HepG2 (cell line): ENCODE measurements around the gene ZC3H18. TPM values are rescaled to one million over a fixed set of nuclear protein-coding genes. Genes with fewer than 3 reads are reported as not detected.

Experiments used
- AGO2 ChIP-seq: fragments of 200-400 bp; formaldehyde crosslinking; optimal IDR thresholded peaks from 2 replicates; pipeline ENCODE3; 2017; ENCODE audit warnings: mild to moderate bottlenecking, low read depth, low read length, moderate library complexity
- ATF7 ChIP-seq, 2 experiments: fragments of 450-650 bp in 1 of 2; sonication (generic) in 1 of 2; formaldehyde crosslinking in 1 of 2; IDR thresholded peaks; 2 replicates each; pipeline versions ENCODE4 v1.4.0 to v1.6.1; 2016 to 2020; ENCODE audit warnings: antibody characterized with exemption in 1 of 2, mild to moderate bottlenecking in 1 of 2, missing genetic modification reagents in 1 of 2
- ATM ChIP-seq: fragments of 450-650 bp; IDR thresholded peaks from 2 replicates; pipeline ENCODE4 v1.7.1; 2017; ENCODE audit warnings: mild to moderate bottlenecking, borderline replicate concordance
- CCDC6 ChIP-seq: sonication (generic); formaldehyde crosslinking; IDR thresholded peaks from 2 replicates; pipeline ENCODE4 v1.8.1; 2022; ENCODE audit warnings: mild to moderate bottlenecking, missing genetic modification reagents, moderate library complexity
- ETV5 ChIP-seq: IDR thresholded peaks from 2 replicates; pipeline ENCODE4 v1.6.1; 2018; ENCODE audit warnings: missing biosample characterization, missing genetic modification reagents, inconsistent platforms, borderline replicate concordance
- GMEB1 ChIP-seq: sonication (generic); formaldehyde crosslinking; IDR thresholded peaks from 2 replicates; pipeline ENCODE4 v1.5.1; 2020; ENCODE audit warnings: missing genetic modification reagents, mild to moderate bottlenecking, borderline replicate concordance
- HNRNPL ChIP-seq: fragments of 200-400 bp; formaldehyde crosslinking; IDR thresholded peaks from 2 replicates; pipeline ENCODE4 v1.6.1; 2017; ENCODE audit warnings: mild to moderate bottlenecking, low read depth, low read length
- HOXA9 ChIP-seq: sonication (generic); formaldehyde crosslinking; IDR thresholded peaks from 2 replicates; pipeline ENCODE4 v1.8.1; 2022; ENCODE audit warnings: missing genetic modification reagents, mild to moderate bottlenecking, moderate library complexity, borderline replicate concordance
- SMC3 ChIP-seq: IDR thresholded peaks from 2 replicates; pipeline ENCODE4 v1.6.1; 2011; ENCODE audit warnings: low read length, improper control_type of control experiment
- SP140L ChIP-seq: sonication (generic); formaldehyde crosslinking; IDR thresholded peaks from 2 replicates; pipeline ENCODE4 v1.4.0; 2020; ENCODE audit warnings: missing genetic modification reagents, borderline replicate concordance
- SYNCRIP ChIP-seq: fragments of 200-400 bp; formaldehyde crosslinking; IDR thresholded peaks from 2 replicates; pipeline ENCODE4 v1.6.1; 2018; ENCODE audit warnings: mild to moderate bottlenecking, low read depth, low read length; ENCODE audit not compliant: insufficient read depth
- TFDP2 ChIP-seq: sonication (generic); formaldehyde crosslinking; IDR thresholded peaks from 2 replicates; pipeline ENCODE4 v1.4.0; 2020; ENCODE audit warnings: missing genetic modification reagents
- TGIF2 ChIP-seq: IDR thresholded peaks from 2 replicates; pipeline ENCODE4 v1.6.1; 2016; ENCODE audit warnings: control low read depth, missing compliant biosample characterization
- ZFP1 ChIP-seq: IDR thresholded peaks from 2 replicates; pipeline ENCODE4 v1.6.1; 2016
- ZNF280D ChIP-seq: sonication (generic); formaldehyde crosslinking; IDR thresholded peaks from 2 replicates; pipeline ENCODE4 v1.5.1; 2020; ENCODE audit warnings: mild to moderate bottlenecking, missing genetic modification reagents
- ZNF326 ChIP-seq: sonication (generic); formaldehyde crosslinking; IDR thresholded peaks from 2 replicates; pipeline ENCODE4 v1.4.0; 2020; ENCODE audit warnings: missing genetic modification reagents, borderline replicate concordance
- ZNF335 ChIP-seq: sonication (generic); formaldehyde crosslinking; IDR thresholded peaks from 2 replicates; pipeline ENCODE4 v1.4.0; 2020; ENCODE audit warnings: missing genetic modification reagents
- ZNF513 ChIP-seq: sonication (generic); formaldehyde crosslinking; conservative IDR thresholded peaks from 2 replicates; pipeline ENCODE4 v1.5.0; 2020; ENCODE audit warnings: missing genetic modification reagents
- ZNF557 ChIP-seq: sonication (generic); formaldehyde crosslinking; IDR thresholded peaks from 2 replicates; pipeline ENCODE4 v1.4.0; 2020; ENCODE audit warnings: missing genetic modification reagents
- ZNF577 ChIP-seq: sonication (generic); formaldehyde crosslinking; IDR thresholded peaks from 2 replicates; pipeline ENCODE4 v1.4.0; 2020; ENCODE audit warnings: mild to moderate bottlenecking, low read depth, missing genetic modification reagents, borderline replicate concordance
- ZNF850 ChIP-seq: sonication (generic); formaldehyde crosslinking; conservative IDR thresholded peaks from 2 replicates; pipeline ENCODE4 v1.9.0; 2021; ENCODE audit warnings: mild to moderate bottlenecking, missing genetic modification reagents
- ZSCAN25 ChIP-seq: sonication (generic); formaldehyde crosslinking; IDR thresholded peaks from 2 replicates; pipeline ENCODE4 v1.8.0; 2022; ENCODE audit warnings: mild to moderate bottlenecking, missing genetic modification reagents
- polyA plus RNA-seq, 8 experiments: library from polyadenylated mRNA; depleted of rRNA in 3 of 8; stranded (reverse) in 7 of 8; unstranded in 1 of 8; fragments of >200 nt; fragmentation: Illumina TruSeq in 4 of 8; extraction: Trizol in 4 of 8; gene quantifications; 2 replicates each; pipeline versions ENCODE4 v1.2.1 to v1.2.3, GENCODE V29; 2011 to 2016; ENCODE audit warnings: low read depth in 4 of 8, missing spikeins in 1 of 8, mixed read lengths in 1 of 8; ENCODE audit not compliant: insufficient read depth in 1 of 8
- total RNA-seq, 5 experiments: library from RNA; depleted of rRNA; stranded (reverse); fragments of >200 nt; fragmentation: Illumina TruSeq; extraction: Trizol; gene quantifications; 2 replicates each; pipeline ENCODE4 v1.2.3, GENCODE V29; 2016; ENCODE audit warnings: low read depth in 1 of 5

ZC3H18 gene
- total and polyA plus RNA-seq, 2 of the 13 experiments (the other 11 are each of a cell fraction or from before 2014, with no cell fraction given): 11.2 to 27.4 TPM

GRCh38 chr16:88651276-88651988 is 81.2 kb downstream of the ZC3H18 start (continued):
- peak; percentile 59 for TF ChIP-seq TFDP2 (CRISPR knock-in tag)
- no peak for TF ChIP-seq GMEB1 (CRISPR knock-in tag)
- TF ChIP-seq ZSCAN25 (CRISPR knock-in tag): peak; percentile 68; the same call in 1 of the 2 replicates
- peak; percentile 75 for TF ChIP-seq ZNF280D
- TF ChIP-seq ETV5 (CRISPR knock-in tag): peak; percentile 99
- TF ChIP-seq HOXA9 (CRISPR knock-in tag): no peak
- TF ChIP-seq CCDC6 (CRISPR knock-in tag): peak; percentile 87; the same call in 1 of the 2 replicates
- TF ChIP-seq ZNF557 (CRISPR knock-in tag): peak; percentile 8; the same call in 1 of the 2 replicates
- TF ChIP-seq SP140L (CRISPR knock-in tag): no peak
- TF ChIP-seq AGO2: peak; percentile 86
- TF ChIP-seq ZNF577: no peak
- no peak for TF ChIP-seq ATM
- TF ChIP-seq ZFP1 (CRISPR knock-in tag): peak; percentile 94
- 0 out of 2 replicates have a peak, but pooled peaks have one; percentile 72 for TF ChIP-seq ZNF326 (CRISPR knock-in tag)
- no peak; the same call in 1 of the 2 replicates for TF ChIP-seq ZNF850 (CRISPR knock-in tag)
- TF ChIP-seq ZNF335 (CRISPR knock-in tag): peak; percentile 97
- TF ChIP-seq ATF7 (IDR thresholded peaks at IDR 0.05): no peak
- peak; percentile 91 for TF ChIP-seq ATF7 (CRISPR knock-in tag; IDR thresholded peaks at IDR 0.05)
- TF ChIP-seq TGIF2: peak; percentile 95
- no peak for TF ChIP-seq ZNF513
- TF ChIP-seq SMC3: no peak
- TF ChIP-seq SYNCRIP: no peak
- peak; percentile 89 for TF ChIP-seq HNRNPL
